Hypothalamus (tissue), 51 donors: ENCODE measurements around the gene OPCML.
A peak's percentile ranks its signal among the peaks of the same experiment; 100 is the strongest.

Experiments used
- DNase-seq, 51 donors: peaks; one replicate each; lab custom pipeline; 2025; lab: John Stamatoyannopoulos, UW

The OPCML gene

GRCh38 chr11:132925825-132926469 lies 606.4 kb downstream of the OPCML start:
- DNase-seq: no peak

GRCh38 chr11:132921597-132921996 lies 610.7 kb downstream of the OPCML start:
- no peak for DNase-seq

- DNase-seq: no peak
Measured at GRCh38 chr11:132920451-132921096, 611.7 kb downstream of the OPCML start.

GRCh38 chr11:132914600-132914999 lies 617.7 kb downstream of the OPCML start:
- no peak for DNase-seq

- no peak for DNase-seq
Measured at GRCh38 chr11:132913886-132914285, 618.4 kb downstream of the OPCML start.

GRCh38 chr11:132913295-132913694 lies 619.0 kb downstream of the OPCML start:
- no peak for DNase-seq

GRCh38 chr11:132911186-132911585 lies 621.1 kb downstream of the OPCML start:
- DNase-seq: peak in 1 of 51 donors; percentile 1

- peak in 6 of 51 donors; percentile 5 to 74 (median 10) for DNase-seq
Measured at GRCh38 chr11:132910011-132910760, 622.1 kb downstream of the OPCML start.

- DNase-seq: no peak
Measured at GRCh38 chr11:132909021-132909606, 623.2 kb downstream of the OPCML start.

GRCh38 chr11:132908414-132908810 lies 623.9 kb downstream of the OPCML start:
- no peak for DNase-seq

- no peak for DNase-seq
Measured at GRCh38 chr11:132907651-132908413, 624.5 kb downstream of the OPCML start.

- DNase-seq: peak in 1 of 51 donors; percentile 9
Measured at GRCh38 chr11:132904607-132905006, 627.7 kb downstream of the OPCML start.

GRCh38 chr11:132904091-132904490 lies 628.2 kb downstream of the OPCML start:
- DNase-seq: no peak

GRCh38 chr11:132901638-132902471 lies 630.4 kb downstream of the OPCML start:
- DNase-seq: no peak

GRCh38 chr11:132898676-132899075 lies 633.6 kb downstream of the OPCML start:
- DNase-seq: no peak

GRCh38 chr11:132898021-132898420 lies 634.3 kb downstream of the OPCML start:
- no peak for DNase-seq

- DNase-seq: peak in 1 of 51 donors; percentile 6
Measured at GRCh38 chr11:132895340-132895739, 637.0 kb downstream of the OPCML start.

- no peak for DNase-seq
Measured at GRCh38 chr11:132894606-132895005, 637.7 kb downstream of the OPCML start.

- no peak for DNase-seq
Measured at GRCh38 chr11:132892876-132893275, 639.4 kb downstream of the OPCML start.

- DNase-seq: no peak
Measured at GRCh38 chr11:132888226-132888625, 644.1 kb downstream of the OPCML start.
